T-cell (primary cell): ENCODE measurements around the gene CCDC148. TPM values are rescaled to one million over a fixed set of nuclear protein-coding genes. Genes with fewer than 3 reads are reported as not detected.

Source experiments
- ATAC-seq, 4 experiments: fragments of 200-7000 bp in 3 of 4; fragments of 150-1000 bp in 1 of 4; cut with Tn5 transposase; replicated peaks in 1 of 4; 1 replicate in 3 of 4; 2 replicates in 1 of 4; pipeline ENCODE4 v1.10.0; 2021; ENCODE audit warnings: moderate library complexity in 3 of 4, mild to moderate bottlenecking in 2 of 4, moderate number of reproducible peaks in 1 of 4
- CTCF ChIA-PET, 2 donors: fragments of 300-600 bp; sonication (Branson Sonifier 250); formaldehyde crosslinking; loops; one replicate each; lab custom pipeline; 2022; ENCODE audit warnings: antibody characterized with exemption in 2 of 2; lab: Charles Lee
- POLR2A ChIA-PET, 2 donors: fragments of 300-600 bp; sonication (Branson Sonifier 250); formaldehyde crosslinking; loops; one replicate each; lab custom pipeline; 2022; ENCODE audit warnings: antibody characterized with exemption in 2 of 2; lab: Charles Lee
- DNase-seq, 35 experiments: peaks; one replicate each; pipeline versions ENCODE4 v3.0.0 to v3.0.0-alpha.2; 2013 to 2023
- H3K27ac ChIP-seq: one replicate; pipeline ENCODE4 v1.5.1; 2013; ENCODE audit warnings: low read length
- H3K27me3 ChIP-seq, 2 experiments: replicated peaks in 1 of 2; 1 replicate in 1 of 2; 2 replicates in 1 of 2; pipeline versions ENCODE4 v1.6.1 to v1.7.0; 2013; ENCODE audit warnings: low read length in 1 of 2, mixed read lengths in 1 of 2; ENCODE audit not compliant: control insufficient read depth in 2 of 2, insufficient read depth in 2 of 2; ENCODE audit errors: extremely low read depth in 1 of 2
- H3K36me3 ChIP-seq, 2 donors: 1 replicate in 1 of 2; 2 replicates in 1 of 2; pipeline versions ENCODE4 v1.6.1 to v1.7.0; 2013; ENCODE audit warnings: low read length in 1 of 2; ENCODE audit not compliant: control insufficient read depth in 2 of 2, insufficient read depth in 1 of 2; ENCODE audit errors: extremely low read depth in 1 of 2
- H3K4me1 ChIP-seq, 2 experiments: 1 replicate in 1 of 2; 2 replicates in 1 of 2; pipeline versions ENCODE4 v1.6.1 to v1.7.0; 2013; ENCODE audit warnings: low read length in 2 of 2, mixed read lengths in 1 of 2; ENCODE audit not compliant: insufficient read depth in 2 of 2, control insufficient read depth in 1 of 2; ENCODE audit errors: extremely low read depth in 1 of 2
- H3K4me3 ChIP-seq, 2 donors: 1 replicate in 1 of 2; 2 replicates in 1 of 2; pipeline versions ENCODE4 v1.5.1 to v1.7.0; 2013; ENCODE audit warnings: mild to moderate bottlenecking in 2 of 2, low read length in 1 of 2, moderate library complexity in 1 of 2; ENCODE audit not compliant: control insufficient read depth in 1 of 2; ENCODE audit errors: extremely low read depth in 1 of 2
- H3K9me3 ChIP-seq: 2 replicates; pipeline ENCODE4 v1.7.0; 2013
- H3K27ac Mint-ChIP-seq, 2 donors: one replicate each; pipeline ENCODE4 v1.8.0; 2020 to 2021; ENCODE audit warnings: mild to moderate bottlenecking in 2 of 2, mixed read lengths in 2 of 2
- H3K27me3 Mint-ChIP-seq, 2 donors: one replicate each; pipeline ENCODE4 v1.8.0; 2021 to 2022; ENCODE audit warnings: mixed read lengths in 2 of 2
- H3K36me3 Mint-ChIP-seq: one replicate; pipeline ENCODE4 v1.8.0; 2021; ENCODE audit warnings: mixed read lengths
- H3K4me1 Mint-ChIP-seq, 3 donors: one replicate each; pipeline ENCODE4 v1.8.0; 2020 to 2022; ENCODE audit warnings: mixed read lengths in 3 of 3, mild to moderate bottlenecking in 1 of 3
- H3K4me3 Mint-ChIP-seq, 3 donors: one replicate each; pipeline ENCODE4 v1.8.0; 2020 to 2022; ENCODE audit warnings: mild to moderate bottlenecking in 3 of 3, mixed read lengths in 3 of 3, moderate library complexity in 3 of 3
- H3K9me3 Mint-ChIP-seq, 3 donors: one replicate each; pipeline ENCODE4 v1.8.0; 2020 to 2022; ENCODE audit warnings: mixed read lengths in 3 of 3
- WGBS: methylation state at CpG from one replicate; pipeline ENCODE4 v1.1.5; 2013; ENCODE audit warnings: missing lambda C conversion rate; ENCODE audit not compliant: insufficient coverage; 5-methylcytosine and 5-hydroxymethylcytosine counted together
- total RNA-seq, 35 experiments: library from RNA in 6 of 35; stranded (reverse) in 6 of 35; fragments of 120-200 nt in 1 of 35; gene quantifications; one replicate each; pipeline versions ENCODE4 v1.2.1 to v1.2.4 and lab custom pipeline; 2013 to 2026

Gene CCDC148
- total RNA-seq, 5 donors from 2014 or later (not counting 1 experiment from before 2014, with no cell fraction given), result not detected

DNA sequence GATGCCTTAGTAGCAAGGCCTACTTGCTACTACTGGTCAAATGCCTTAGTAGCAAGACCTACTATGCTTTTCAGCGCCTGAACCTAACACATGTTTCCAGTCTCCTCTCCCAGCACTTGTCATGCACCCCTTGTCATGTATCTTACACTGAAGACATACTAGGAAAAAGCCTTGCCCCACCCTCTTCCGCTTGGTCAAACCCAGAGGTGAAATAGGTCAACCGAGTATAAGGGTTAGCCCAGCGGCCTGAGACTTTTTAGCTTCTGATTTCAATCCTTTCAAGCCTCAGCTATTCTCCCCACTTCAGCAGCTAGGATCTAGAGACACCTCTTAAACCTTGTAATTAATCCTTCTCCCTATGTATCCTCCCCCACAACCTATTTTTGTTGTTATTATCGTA, 281.6 kb downstream of the CCDC148 start:
- no peaks in the 10 kb centered on the region for H3K9me3 ChIP-seq
- Mint-ChIP-seq H3K4me3 (no peak overlapping the region), H3K27me3 (peaks cover 23 to 29% of the 10 kb centered on the region in 2 donors), H3K4me1 (no peaks in the 10 kb centered on the region), H3K9me3 (no peaks in the 10 kb centered on the region), H3K36me3 (no peaks in the 10 kb centered on the region), H3K27ac (no peak overlapping the region)
- CTCF ChIA-PET, result interaction anchor here (0.6 kb wide), 2 partner anchors 573 to 902 kb away, joined by 3 read pairs; no protein-coding TSS in a partner anchor
- no peak for DNase-seq
- no peak overlapping the region for H3K27ac ChIP-seq
- H3K27me3 ChIP-seq, result no peaks in the 10 kb centered on the region
- H3K4me1 ChIP-seq, result no peaks in the 10 kb centered on the region
- H3K4me3 ChIP-seq, result no peak overlapping the region
- WGBS, result 86% methylated on average over 4 of the region's 5 CpGs
- POLR2A ChIA-PET, result no interaction called here
- no peak for ATAC-seq
- H3K36me3 ChIP-seq, result no peaks in the 10 kb centered on the region

DNA sequence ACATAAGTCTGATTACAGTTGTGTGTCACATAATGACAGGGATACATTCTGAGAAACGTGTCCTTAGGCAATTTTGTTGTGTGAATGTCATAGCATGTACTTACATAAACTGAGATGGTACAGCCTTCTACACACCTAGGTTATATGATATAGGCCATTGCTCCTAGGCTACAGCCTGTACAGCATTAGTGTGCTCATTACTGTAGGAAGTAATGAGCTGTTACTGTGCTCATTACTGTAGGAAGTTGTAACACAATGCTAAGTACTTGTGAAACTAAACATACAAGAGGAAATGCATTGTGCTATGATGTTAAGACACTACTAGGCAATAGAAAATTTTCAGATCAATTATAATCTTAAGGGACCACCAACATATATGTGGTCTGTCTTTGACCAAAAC, 282.1 kb downstream of the CCDC148 start:
- no peaks in the 10 kb centered on the region for H3K4me1 Mint-ChIP-seq
- no peak for ATAC-seq
- H3K27ac ChIP-seq, result no peak overlapping the region
- ChIA-PET CTCF (interaction anchor here (0.6 to 0.7 kb wide), 3 partner anchors 66 to 901 kb away, joined by 3 read pairs; no protein-coding TSS in a partner anchor), POLR2A (no interaction called here)
- H3K4me1 ChIP-seq, result no peaks in the 10 kb centered on the region
- H3K4me3 ChIP-seq, result no peak overlapping the region
- no peaks in the 10 kb centered on the region for H3K9me3 Mint-ChIP-seq
- DNase-seq, result no peak
- no CpG with 5 or more reads among the region's 1 CpG for WGBS
- H3K27ac Mint-ChIP-seq, result no peak overlapping the region
- no peaks in the 10 kb centered on the region for H3K27me3 ChIP-seq
- peaks cover 19 to 29% of the 10 kb centered on the region in 2 donors for H3K27me3 Mint-ChIP-seq
- H3K36me3 ChIP-seq, result no peaks in the 10 kb centered on the region
- H3K4me3 Mint-ChIP-seq, result no peak overlapping the region
- H3K36me3 Mint-ChIP-seq, result no peaks in the 10 kb centered on the region
- H3K9me3 ChIP-seq, result no peaks in the 10 kb centered on the region

DNA sequence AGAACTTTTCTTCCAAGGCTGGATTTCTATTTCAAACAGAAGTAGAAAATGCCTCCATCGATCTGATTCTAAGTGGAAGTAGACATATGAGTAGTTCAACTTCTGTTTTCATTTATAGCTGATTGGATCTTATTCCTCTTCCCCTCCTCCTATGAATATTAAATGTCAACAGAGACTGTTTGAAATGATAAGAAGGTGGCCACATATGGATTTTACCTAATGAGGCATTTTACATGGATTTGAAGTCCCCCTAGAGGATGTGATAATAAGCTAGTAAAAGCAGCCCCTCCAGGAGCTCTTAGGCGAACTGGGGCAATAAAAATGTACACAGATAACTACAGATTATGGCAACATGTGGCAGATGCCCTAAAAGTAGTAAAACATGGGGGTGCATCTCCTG, 283.8 kb downstream of the CCDC148 start:
- no CpG with 5 or more reads among the region's 2 CpGs for WGBS
- CTCF ChIA-PET, result no interaction called here
- H3K27me3 ChIP-seq, result no peaks in the 10 kb centered on the region
- no peaks in the 10 kb centered on the region for H3K9me3 ChIP-seq
- peaks cover 16 to 24% of the 10 kb centered on the region in 2 donors for H3K27me3 Mint-ChIP-seq
- no peaks in the 10 kb centered on the region for H3K9me3 Mint-ChIP-seq
- no peak overlapping the region for H3K4me3 ChIP-seq
- H3K4me1 Mint-ChIP-seq, result no peaks in the 10 kb centered on the region
- H3K4me3 Mint-ChIP-seq, result no peak overlapping the region
- no peaks in the 10 kb centered on the region for H3K36me3 ChIP-seq
- ATAC-seq (no peak), DNase-seq (no peak)
- no peaks in the 10 kb centered on the region for H3K36me3 Mint-ChIP-seq
- H3K27ac Mint-ChIP-seq, result no peak overlapping the region
- no peak overlapping the region for H3K27ac ChIP-seq
- H3K4me1 ChIP-seq, result no peaks in the 10 kb centered on the region
- POLR2A ChIA-PET, result no interaction called here

DNA sequence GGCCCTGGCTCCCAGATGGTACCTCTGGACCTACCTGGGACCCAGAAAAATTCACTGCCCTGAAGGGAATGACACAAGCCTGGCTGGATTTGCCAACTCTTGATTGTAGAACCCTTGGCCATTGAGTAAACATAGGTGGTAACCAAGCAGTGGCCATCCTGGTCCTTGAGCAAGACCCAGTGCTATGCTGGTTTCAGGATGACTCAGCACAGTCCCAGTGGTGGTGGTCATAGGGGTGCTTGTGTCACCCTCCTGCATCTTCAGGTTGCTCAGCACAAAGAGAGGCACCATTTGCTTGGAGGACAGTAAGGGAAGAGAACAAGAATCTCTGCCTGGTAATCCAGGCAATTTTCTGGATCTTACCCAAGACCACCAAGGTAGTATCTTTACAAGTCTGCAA, 302.0 kb downstream of the CCDC148 start:
- H3K9me3 ChIP-seq, result no peaks in the 10 kb centered on the region
- H3K27me3 Mint-ChIP-seq, result peaks cover 10 to 15% of the 10 kb centered on the region in 2 donors
- DNase-seq (no peak), ATAC-seq (no peak)
- ChIA-PET CTCF (no interaction called here), POLR2A (no interaction called here)
- H3K36me3 Mint-ChIP-seq, result no peaks in the 10 kb centered on the region
- no peaks in the 10 kb centered on the region for H3K4me1 Mint-ChIP-seq
- H3K4me3 ChIP-seq, result no peak overlapping the region
- H3K4me1 ChIP-seq, result no peaks in the 10 kb centered on the region
- H3K36me3 ChIP-seq, result no peaks in the 10 kb centered on the region
- H3K4me3 Mint-ChIP-seq, result no peak overlapping the region
- H3K27ac ChIP-seq, result no peak overlapping the region
- peaks cover 0 to 3% of the 10 kb centered on the region in 2 experiments for H3K27me3 ChIP-seq
- H3K9me3 Mint-ChIP-seq, result peaks cover 0 to 5% (median 0%) of the 10 kb centered on the region in 3 donors
- no peak overlapping the region for H3K27ac Mint-ChIP-seq

DNA sequence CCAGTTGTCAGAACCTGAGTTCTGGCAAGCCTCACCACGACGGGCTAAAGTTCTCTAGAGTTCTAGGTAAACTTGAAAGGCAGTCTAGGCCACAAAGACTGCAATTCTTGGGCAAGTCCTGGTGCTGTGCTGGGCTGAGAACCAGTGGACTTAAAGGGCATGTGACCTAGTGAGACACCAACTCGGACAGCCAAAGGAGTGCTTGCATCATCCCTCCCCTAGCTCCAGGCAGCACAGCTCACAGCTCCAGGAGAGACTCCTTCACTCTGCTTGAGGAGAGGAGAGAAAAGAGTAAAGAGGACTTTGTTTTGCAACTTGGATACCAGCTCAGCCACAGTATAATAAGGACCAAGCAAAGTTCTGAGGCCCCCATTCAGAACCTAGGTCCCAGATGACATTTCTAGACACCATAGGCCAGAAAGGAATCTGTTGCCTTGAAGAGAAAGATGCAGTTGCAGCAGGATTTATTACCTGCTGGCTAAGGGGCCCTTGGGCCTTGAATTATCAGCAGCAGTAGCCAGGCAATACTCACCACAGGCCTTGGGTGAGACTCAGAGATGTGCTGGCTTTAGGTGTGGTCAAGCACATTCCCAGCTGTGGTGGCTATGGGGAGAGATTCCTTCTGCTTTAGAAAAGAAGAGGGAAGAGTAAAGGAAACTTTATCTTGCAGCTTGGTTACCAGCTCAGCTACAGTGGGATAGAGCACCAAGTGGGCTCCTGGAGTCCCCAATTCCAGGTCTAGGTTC, 303.1 kb downstream of the CCDC148 start:
- ATAC-seq (no peak), DNase-seq (no peak)
- Histone ChIP-seq H3K4me1 (no peaks in the 10 kb centered on the region), H3K36me3 (no peaks in the 10 kb centered on the region), H3K4me3 (no peak overlapping the region), H3K27ac (no peak overlapping the region), H3K27me3 (peaks cover 0 to 3% of the 10 kb centered on the region in 2 experiments), H3K9me3 (no peaks in the 10 kb centered on the region)
- no peak overlapping the region for H3K27ac Mint-ChIP-seq
- no peak overlapping the region for H3K4me3 Mint-ChIP-seq
- peaks cover 0 to 5% (median 0%) of the 10 kb centered on the region in 3 donors for H3K9me3 Mint-ChIP-seq
- H3K4me1 Mint-ChIP-seq, result no peaks in the 10 kb centered on the region
- H3K27me3 Mint-ChIP-seq, result peaks cover 10 to 15% of the 10 kb centered on the region in 2 donors
- no peaks in the 10 kb centered on the region for H3K36me3 Mint-ChIP-seq
- 95% methylated on average over 2 of the region's 3 CpGs for WGBS
- POLR2A ChIA-PET, result no interaction called here
- CTCF ChIA-PET, result no interaction called here

DNA sequence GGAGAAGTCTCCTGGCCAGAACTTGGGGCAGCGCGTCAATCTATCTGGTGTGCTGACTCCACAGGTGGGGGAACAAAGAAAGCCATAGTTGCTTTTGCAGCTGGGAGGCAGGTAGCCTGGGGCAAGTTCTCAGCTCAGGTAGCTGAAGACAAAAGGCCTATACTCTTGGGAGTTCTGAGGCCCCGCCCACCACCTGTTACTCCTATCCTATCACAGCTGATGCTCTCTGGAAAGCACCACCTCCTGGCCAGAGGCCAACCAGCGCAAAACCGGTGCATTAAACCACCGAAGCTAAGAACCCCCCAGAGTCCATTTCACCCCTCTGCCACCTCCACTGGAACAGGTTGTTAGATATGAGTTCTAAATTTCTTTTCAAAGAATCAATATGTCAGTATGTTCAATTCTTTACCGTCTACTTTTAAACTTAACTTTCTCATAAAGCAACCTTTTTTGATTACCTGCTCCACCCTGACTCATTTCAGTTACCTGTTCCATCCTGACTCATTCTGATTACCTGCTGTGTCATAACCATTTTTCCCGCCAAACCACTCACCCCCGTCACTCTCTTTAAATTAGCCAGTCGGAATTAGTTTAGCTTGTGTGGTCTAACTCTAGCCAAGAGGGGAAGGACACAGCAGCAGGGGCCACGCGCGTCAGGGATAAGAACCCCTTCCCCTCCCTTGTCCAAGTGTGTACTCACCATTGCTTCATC, 311.5 kb downstream of the CCDC148 start:
- H3K4me3 ChIP-seq, result no peak overlapping the region
- ATAC-seq, result no peak
- no peaks in the 10 kb centered on the region for H3K36me3 ChIP-seq
- peaks cover 0 to 10% of the 10 kb centered on the region in 2 experiments for H3K27me3 ChIP-seq
- no peak for DNase-seq
- Mint-ChIP-seq H3K4me3 (no peak overlapping the region), H3K27ac (no peak overlapping the region), H3K36me3 (no peaks in the 10 kb centered on the region), H3K27me3 (peaks cover 14 to 22% of the 10 kb centered on the region in 2 donors), H3K4me1 (no peaks in the 10 kb centered on the region), H3K9me3 (peaks cover 3 to 9% (median 8%) of the 10 kb centered on the region in 3 donors)
- no peaks in the 10 kb centered on the region for H3K9me3 ChIP-seq
- ChIA-PET CTCF (no interaction called here), POLR2A (no interaction called here)
- H3K27ac ChIP-seq, result no peak overlapping the region
- WGBS, result 85% methylated on average over 6 of the region's 13 CpGs
- H3K4me1 ChIP-seq, result no peaks in the 10 kb centered on the region
